AG04450 (cell line): ENCODE measurements around the gene EDC3. TPM values are rescaled to one million over a fixed set of nuclear protein-coding genes. Genes with fewer than 3 reads are reported as not detected.
"Not testable (repeated sequence)": the region's sequence is repeated elsewhere in the genome, so short reads cannot be mapped to it uniquely, and the experiment has no call there.

ENCODE experiments used
- CTCF ChIA-PET: fragments of 300-600, 350-600 bp; formaldehyde crosslinking; extraction: SDS; loops from one replicate; lab custom pipeline; 2022; ENCODE audit warnings: antibody characterized with exemption, inconsistent platforms; lab: Charles Lee
- POLR2A ChIA-PET: fragments of 350-600 bp; formaldehyde crosslinking; extraction: SDS; loops from one replicate; lab custom pipeline; 2021; ENCODE audit warnings: antibody characterized with exemption, inconsistent platforms; lab: Yijun Ruan, JAX
- DNase-seq: peaks from one replicate; pipeline ENCODE4 v3.0.0-alpha.2; 2011; ENCODE audit warnings: low read depth, low spot score
- H3K27ac ChIP-seq: one replicate; pipeline ENCODE4 v1.5.1; 2012; ENCODE audit warnings: low read depth, low read length, control low read depth
- H3K27me3 ChIP-seq: one replicate; pipeline ENCODE4 v1.6.0; 2012; ENCODE audit warnings: low read length; ENCODE audit not compliant: control insufficient read depth, insufficient read depth
- H3K4me3 ChIP-seq: 2 replicates; pipeline ENCODE4 v1.5.1; 2011; ENCODE audit warnings: mild to moderate bottlenecking, low read depth, low read length, control low read depth
- H3K9me3 ChIP-seq: 2 replicates; pipeline ENCODE4 v1.5.1; 2012; ENCODE audit warnings: low read length; ENCODE audit not compliant: control insufficient read depth, insufficient read depth
- CTCF ChIP-seq: IDR thresholded peaks from 2 replicates; pipeline ENCODE4 v1.5.1; 2011; ENCODE audit warnings: low read depth, low read length, control low read depth, inconsistent platforms
- polyA plus RNA-seq: library from polyadenylated mRNA; depleted of rRNA; stranded (reverse); fragments of >200 nt; gene quantifications from 2 replicates; pipeline ENCODE4 v1.2.3, GENCODE V29; 2011

EDC3 gene
- polyA plus RNA-seq, 1 experiment: 37.1 TPM

DNA sequence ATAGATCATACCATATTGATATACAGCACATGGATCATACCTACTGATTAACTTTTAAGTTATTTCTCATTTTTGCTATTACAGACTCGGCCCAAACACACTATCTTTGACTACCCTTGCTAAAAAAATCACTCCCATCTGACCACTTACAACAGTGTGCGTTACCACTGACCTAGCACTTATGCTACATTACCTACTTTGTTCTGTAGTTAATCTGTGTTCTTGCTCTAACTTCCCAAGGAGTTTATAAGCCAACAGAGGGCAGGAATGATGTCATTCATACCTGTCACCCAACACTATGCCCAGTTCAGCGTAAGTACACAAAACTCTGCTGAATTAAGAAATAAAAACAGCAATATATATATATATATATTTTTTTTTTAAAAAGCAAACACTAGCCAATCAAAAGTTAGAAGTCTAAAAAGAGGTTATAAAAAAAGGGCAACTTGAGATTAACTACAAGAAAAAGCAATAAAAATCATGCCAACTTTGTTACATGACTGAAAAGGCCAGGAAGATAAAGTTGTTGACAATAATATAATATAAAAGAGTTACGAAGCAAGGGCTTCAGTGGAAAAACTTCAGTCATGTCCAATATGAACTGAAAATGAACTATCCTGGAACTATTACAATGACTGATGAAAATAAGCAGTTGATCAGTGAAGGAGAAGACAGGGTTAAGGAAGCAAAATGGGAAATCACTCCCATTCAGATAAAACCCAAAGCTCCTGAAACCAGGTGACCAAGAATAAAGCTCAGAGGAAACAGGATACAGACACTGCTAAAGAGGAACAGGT, 33.6 kb downstream of the EDC3 start:
- H3K9me3 ChIP-seq: no peaks in the 10 kb centered on the region
- DNase-seq: no peak
- no peak for TF ChIP-seq CTCF
- ChIA-PET POLR2A (no interaction called here), CTCF (no interaction called here)
- no peak overlapping the region for H3K4me3 ChIP-seq
- no peak overlapping the region for H3K27ac ChIP-seq
- H3K27me3 ChIP-seq: no peaks in the 10 kb centered on the region

DNA sequence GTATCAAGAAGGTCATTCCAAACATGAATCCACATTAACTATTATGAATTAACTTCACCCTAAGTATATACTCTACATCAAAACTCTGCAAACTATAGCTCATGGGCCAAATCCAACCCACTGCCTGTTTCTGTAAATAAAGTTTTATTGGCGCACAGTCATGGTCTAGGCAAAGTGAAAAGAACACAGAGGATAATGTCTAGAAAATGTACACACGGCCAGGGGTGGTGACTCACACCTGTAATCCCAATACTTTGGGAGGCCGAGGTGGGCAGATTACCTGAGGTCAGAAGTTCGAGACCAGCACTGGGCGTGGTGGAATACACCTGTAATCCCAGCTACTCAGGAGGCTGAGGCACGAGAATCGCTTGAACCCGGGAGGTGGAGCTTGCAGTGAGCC, 34.5 kb downstream of the EDC3 start:
- H3K4me3 ChIP-seq, H3K27me3 ChIP-seq, POLR2A ChIA-PET, H3K9me3 ChIP-seq, H3K27ac ChIP-seq, DNase-seq: not testable (repeated sequence)
- CTCF ChIA-PET: interaction anchor here (0.8 kb wide), 2 partner anchors 26 to 110 kb away, joined by 3 read pairs; no protein-coding TSS in a partner anchor

DNA sequence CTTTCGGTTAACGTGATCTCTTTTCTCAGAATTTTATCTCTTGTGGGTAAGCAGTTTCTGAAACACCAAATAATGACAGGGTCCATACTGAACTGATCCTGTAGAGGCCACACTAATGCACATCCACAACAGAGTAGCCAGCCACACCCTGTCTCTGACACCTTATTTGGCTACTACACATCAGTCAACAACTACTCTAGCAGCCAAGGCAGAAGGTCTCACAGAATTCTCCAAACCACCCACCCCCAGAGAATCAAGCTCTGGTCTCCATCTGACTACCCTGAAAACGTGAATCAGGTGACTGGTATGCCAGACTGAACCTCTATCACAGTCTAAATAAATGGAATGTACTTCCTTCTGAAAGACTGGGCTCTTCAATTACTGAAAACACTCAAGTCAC, 38.0 kb downstream of the EDC3 start:
- Histone ChIP-seq H3K4me3 (no peak overlapping the region), H3K27me3 (no peaks in the 10 kb centered on the region), H3K9me3 (no peaks in the 10 kb centered on the region), H3K27ac (no peak overlapping the region)
- ChIA-PET CTCF (interaction anchor here (1.0 to 1.8 kb wide), 2 partner anchors 111 to 124 kb away, joined by 3 to 6 read pairs; partner anchors contain the start of gene CSK), POLR2A (no interaction called here)
- DNase-seq: no peak
- TF ChIP-seq CTCF: no peak

GRCh38 chr15:74656935-74657535, 38.8 kb downstream of the EDC3 start:
- Histone ChIP-seq H3K27ac (no peak overlapping the region), H3K4me3 (no peak overlapping the region), H3K9me3 (no peaks in the 10 kb centered on the region), H3K27me3 (no peaks in the 10 kb centered on the region)
- DNase-seq: no peak
- CTCF ChIA-PET: interaction anchor here (1.8 kb wide), 1 partner anchor 112 kb away, joined by 6 read pairs; no protein-coding TSS in a partner anchor
- POLR2A ChIA-PET: no interaction called here
- TF ChIP-seq CTCF: no peak

DNA sequence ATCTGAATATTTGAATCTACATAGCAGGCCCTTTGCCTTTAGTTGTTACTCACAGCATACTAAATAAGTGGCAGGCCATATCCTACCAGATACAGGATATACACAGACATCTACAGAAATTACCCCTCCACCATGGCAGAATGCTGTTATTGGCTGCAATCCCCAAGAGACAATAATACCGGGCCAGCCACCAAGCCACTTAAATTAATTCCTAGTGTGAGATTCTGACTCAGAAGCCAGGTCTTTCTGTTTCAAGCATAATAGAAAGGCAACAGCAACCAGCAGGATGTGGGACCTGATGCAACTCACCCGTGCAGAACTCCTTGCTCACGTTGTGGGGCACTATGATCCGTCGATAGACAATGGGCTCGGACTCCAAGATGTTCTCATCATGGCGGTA, 40.4 kb downstream of the EDC3 start:
- H3K9me3 ChIP-seq: no peaks in the 10 kb centered on the region
- no peak overlapping the region for H3K4me3 ChIP-seq
- ChIA-PET POLR2A (no interaction called here), CTCF (interaction anchor here (1.3 kb wide), 1 partner anchor 114 kb away, joined by 7 read pairs; no protein-coding TSS in a partner anchor)
- no peak for DNase-seq
- no peak overlapping the region for H3K27ac ChIP-seq
- TF ChIP-seq CTCF: no peak
- no peaks in the 10 kb centered on the region for H3K27me3 ChIP-seq
